Measurements from ENCODE around the gene RAPGEF3.

DNA sequence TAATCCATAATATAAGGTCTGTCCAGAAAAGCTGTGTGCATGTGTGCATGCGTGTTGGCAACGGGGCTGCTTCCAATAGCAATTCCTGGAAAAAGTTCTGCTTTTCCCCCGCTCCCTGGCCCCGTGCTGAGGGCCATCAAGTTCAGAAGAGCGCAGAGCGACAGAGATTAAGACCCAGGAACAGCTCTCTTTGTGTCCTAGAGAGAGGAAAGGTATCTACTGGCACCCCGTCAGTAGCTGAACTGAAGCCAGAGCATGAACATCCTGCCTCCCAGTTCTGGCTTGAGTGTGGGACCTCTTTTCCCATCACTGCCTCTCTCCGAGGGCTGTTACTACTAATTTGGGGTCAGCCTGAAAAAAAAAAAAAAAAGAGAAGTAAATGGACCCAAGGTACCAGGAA lies 45.5 kb upstream of the RAPGEF3 start:
- TF ChIP-seq, protein P1, sequence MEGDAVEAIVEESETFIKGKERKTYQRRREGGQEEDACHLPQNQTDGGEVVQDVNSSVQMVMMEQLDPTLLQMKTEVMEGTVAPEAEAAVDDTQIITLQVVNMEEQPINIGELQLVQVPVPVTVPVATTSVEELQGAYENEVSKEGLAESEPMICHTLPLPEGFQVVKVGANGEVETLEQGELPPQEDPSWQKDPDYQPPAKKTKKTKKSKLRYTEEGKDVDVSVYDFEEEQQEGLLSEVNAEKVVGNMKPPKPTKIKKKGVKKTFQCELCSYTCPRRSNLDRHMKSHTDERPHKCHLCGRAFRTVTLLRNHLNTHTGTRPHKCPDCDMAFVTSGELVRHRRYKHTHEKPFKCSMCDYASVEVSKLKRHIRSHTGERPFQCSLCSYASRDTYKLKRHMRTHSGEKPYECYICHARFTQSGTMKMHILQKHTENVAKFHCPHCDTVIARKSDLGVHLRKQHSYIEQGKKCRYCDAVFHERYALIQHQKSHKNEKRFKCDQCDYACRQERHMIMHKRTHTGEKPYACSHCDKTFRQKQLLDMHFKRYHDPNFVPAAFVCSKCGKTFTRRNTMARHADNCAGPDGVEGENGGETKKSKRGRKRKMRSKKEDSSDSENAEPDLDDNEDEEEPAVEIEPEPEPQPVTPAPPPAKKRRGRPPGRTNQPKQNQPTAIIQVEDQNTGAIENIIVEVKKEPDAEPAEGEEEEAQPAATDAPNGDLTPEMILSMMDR (conservative IDR thresholded peaks at IDR 0.05) = no peak
- no peak for TF ChIP-seq EZH2 (IDR thresholded peaks at IDR 0.05; ENCODE audit: low read depth)

Measured in PC-9 (cell line).